Activated CD4-positive, alpha-beta T cell treated with anti-CD3 and anti-CD28 coated beads, Interleukin-2, amount 10 ng/mL, durations not matched to agents 7 days and 5 days (primary cell): ENCODE data around the gene FKBP10. TPM values are rescaled to one million over a fixed set of nuclear protein-coding genes. Genes with fewer than 3 reads are reported as not detected.
"Not testable (repeated sequence)": the region's sequence is repeated elsewhere in the genome, so short reads cannot be mapped to it uniquely, and the experiment has no call there.

Experiments used
- CTCF ChIA-PET: fragments of 350-600 bp; sonication (Branson Sonifier 250); formaldehyde crosslinking; loops from one replicate; lab custom pipeline; 2021; ENCODE audit warnings: antibody characterized with exemption; lab: Charles Lee
- POLR2A ChIA-PET: fragments of 350-600 bp; sonication (Branson Sonifier 250); formaldehyde crosslinking; loops from one replicate; lab custom pipeline; 2021; ENCODE audit warnings: antibody characterized with exemption; lab: Charles Lee
- DNase-seq: peaks from one replicate; pipeline ENCODE4 v3.0.0-alpha.2; 2020
- H3K27ac Mint-ChIP-seq: one replicate; pipeline ENCODE4 v1.8.0; 2021; ENCODE audit warnings: mild to moderate bottlenecking, moderate library complexity, mixed read lengths
- H3K27me3 Mint-ChIP-seq: one replicate; pipeline ENCODE4 v1.8.0; 2021; ENCODE audit warnings: mixed read lengths
- H3K36me3 Mint-ChIP-seq: one replicate; pipeline ENCODE4 v1.8.0; 2021; ENCODE audit warnings: low read depth, mixed read lengths
- H3K4me1 Mint-ChIP-seq: one replicate; pipeline ENCODE4 v1.8.0; 2021; ENCODE audit warnings: mixed read lengths
- H3K4me3 Mint-ChIP-seq: one replicate; pipeline ENCODE4 v1.8.0; 2021; ENCODE audit warnings: mild to moderate bottlenecking, moderate library complexity, mixed read lengths
- H3K9me3 Mint-ChIP-seq: one replicate; pipeline ENCODE4 v1.8.0; 2021; ENCODE audit warnings: mixed read lengths
- total RNA-seq, 2 experiments: library from RNA; stranded (reverse); gene quantifications; one replicate each; pipeline ENCODE4 v1.2.3, GENCODE V29; 2021

FKBP10 gene
- total RNA-seq, 2 experiments from 2014 or later: 0.44 TPM; not detected in 1

DNA sequence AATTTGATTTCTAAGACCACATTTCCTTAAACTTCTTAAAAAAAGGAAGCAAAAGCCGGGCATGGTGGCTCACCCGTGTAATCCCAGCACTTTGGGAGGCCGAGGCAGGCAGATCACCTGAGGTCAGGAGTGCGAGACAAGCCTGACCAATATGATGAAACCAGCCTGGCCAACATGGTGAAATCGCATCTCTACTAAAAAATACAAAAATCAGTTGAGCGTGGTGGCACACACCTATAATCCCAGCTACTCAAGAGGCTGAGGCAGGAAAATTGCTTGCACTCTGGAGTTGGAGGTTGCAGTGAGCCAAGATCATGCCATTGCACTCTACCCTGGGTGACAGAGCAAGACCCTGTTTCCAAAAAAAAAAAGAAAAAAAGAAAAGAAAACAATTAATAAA lies 28.0 kb downstream of the FKBP10 start:
- H3K27me3 Mint-ChIP-seq, H3K4me3 Mint-ChIP-seq, DNase-seq, POLR2A ChIA-PET, H3K36me3 Mint-ChIP-seq, H3K4me1 Mint-ChIP-seq, CTCF ChIA-PET, H3K27ac Mint-ChIP-seq, H3K9me3 Mint-ChIP-seq: not testable (repeated sequence)

DNA sequence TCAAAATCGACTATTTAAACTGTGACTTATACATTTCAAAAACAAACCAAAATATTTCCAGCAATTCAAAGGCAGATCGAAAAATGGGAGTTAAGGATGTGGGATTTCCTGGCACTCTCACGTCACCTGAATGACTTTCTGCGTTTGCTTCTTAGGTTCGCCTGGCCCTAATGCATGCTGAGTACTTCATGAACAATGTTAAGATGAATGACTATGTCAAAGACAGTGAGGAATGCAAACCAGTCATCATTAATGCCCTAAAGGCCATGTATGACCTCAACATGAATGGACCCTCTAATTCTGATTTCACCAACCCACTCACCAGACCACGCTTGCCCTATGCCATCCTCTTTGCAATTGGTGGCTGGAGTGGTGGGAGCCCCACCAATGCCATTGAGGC lies 32.2 kb downstream of the FKBP10 start:
- ChIA-PET CTCF (no interaction called here), POLR2A (no interaction called here)
- no peak for DNase-seq
- H3K27me3 Mint-ChIP-seq: no peaks in the 10 kb centered on the region
- no peaks in the 10 kb centered on the region for H3K9me3 Mint-ChIP-seq
- no peak overlapping the region for H3K27ac Mint-ChIP-seq
- peaks cover under 1% of the 10 kb centered on the region for H3K4me1 Mint-ChIP-seq
- no peak overlapping the region for H3K4me3 Mint-ChIP-seq
- H3K36me3 Mint-ChIP-seq: no peaks in the 10 kb centered on the region

DNA sequence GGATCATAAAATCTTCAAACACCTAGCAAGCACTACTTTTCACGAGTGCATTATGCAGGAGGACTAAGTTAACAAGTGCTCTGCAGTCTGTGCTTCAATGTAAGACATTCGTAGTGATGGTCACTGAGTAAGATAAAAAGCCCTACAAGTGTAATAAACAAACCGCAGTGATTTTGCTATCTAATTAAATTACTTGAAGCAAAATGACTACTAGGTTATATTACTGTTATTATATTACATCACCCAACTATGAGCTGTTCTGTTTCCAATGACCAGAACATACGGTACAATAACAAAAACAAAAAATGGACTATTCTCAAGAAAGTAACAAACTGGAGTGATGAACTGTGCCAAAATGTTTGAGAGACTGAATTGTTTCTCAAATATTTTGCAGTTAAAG lies 36.0 kb downstream of the FKBP10 start:
- H3K9me3 Mint-ChIP-seq: no peaks in the 10 kb centered on the region
- no peak for DNase-seq
- ChIA-PET POLR2A (no interaction called here), CTCF (interaction anchor here (0.8 to 1.9 kb wide), 3 partner anchors 10 to 86 kb away, joined by 3 to 7 read pairs (median 3); no protein-coding TSS in a partner anchor)
- H3K36me3 Mint-ChIP-seq: peaks cover 10% of the 10 kb centered on the region
- no peak overlapping the region for H3K4me3 Mint-ChIP-seq
- H3K27ac Mint-ChIP-seq: no peak overlapping the region
- peaks cover 10% of the 10 kb centered on the region for H3K4me1 Mint-ChIP-seq
- no peaks in the 10 kb centered on the region for H3K27me3 Mint-ChIP-seq

DNA sequence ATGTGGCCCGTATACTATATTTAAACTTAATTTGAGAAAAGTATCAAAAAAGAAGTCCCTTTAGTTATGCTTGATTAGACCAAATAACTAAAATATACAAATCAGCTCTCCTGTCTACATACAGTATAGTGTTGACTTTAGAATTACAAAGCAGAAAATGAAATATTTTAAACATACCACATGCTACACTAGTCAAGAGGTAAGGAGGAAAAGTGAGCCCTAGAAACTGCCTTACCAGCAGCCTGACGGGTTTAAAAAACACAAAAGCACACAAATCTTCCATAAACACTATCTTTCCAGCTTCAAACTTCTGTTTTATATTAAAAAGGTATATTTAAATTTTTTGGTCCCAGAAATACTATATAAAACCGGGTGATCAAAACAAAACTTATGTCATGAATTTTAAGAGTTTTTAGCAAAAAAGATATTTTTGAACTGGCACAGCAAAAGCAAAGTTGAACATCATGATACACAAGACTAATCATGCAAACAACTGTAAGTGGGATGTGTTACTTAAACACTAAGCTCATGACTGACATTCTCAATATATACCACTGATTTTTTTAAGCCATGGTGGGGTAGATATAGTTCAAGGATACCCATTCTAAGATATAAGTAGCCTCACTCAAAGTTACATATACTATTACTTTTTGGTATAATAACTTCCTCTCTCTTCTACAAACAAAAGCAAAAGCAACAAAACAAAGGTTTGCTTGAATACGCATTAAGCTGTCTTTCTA lies 36.6 kb downstream of the FKBP10 start:
- no peak overlapping the region for H3K4me3 Mint-ChIP-seq
- H3K9me3 Mint-ChIP-seq: no peaks in the 10 kb centered on the region
- H3K36me3 Mint-ChIP-seq: peaks cover 14% of the 10 kb centered on the region
- H3K4me1 Mint-ChIP-seq: peaks cover 10% of the 10 kb centered on the region
- H3K27me3 Mint-ChIP-seq: no peaks in the 10 kb centered on the region
- DNase-seq: no peak
- no peak overlapping the region for H3K27ac Mint-ChIP-seq
- POLR2A ChIA-PET: no interaction called here
- CTCF ChIA-PET: interaction anchor here (0.7 to 1.9 kb wide), 3 partner anchors 10 to 18 kb away, joined by 3 to 7 read pairs (median 3); no protein-coding TSS in a partner anchor

DNA sequence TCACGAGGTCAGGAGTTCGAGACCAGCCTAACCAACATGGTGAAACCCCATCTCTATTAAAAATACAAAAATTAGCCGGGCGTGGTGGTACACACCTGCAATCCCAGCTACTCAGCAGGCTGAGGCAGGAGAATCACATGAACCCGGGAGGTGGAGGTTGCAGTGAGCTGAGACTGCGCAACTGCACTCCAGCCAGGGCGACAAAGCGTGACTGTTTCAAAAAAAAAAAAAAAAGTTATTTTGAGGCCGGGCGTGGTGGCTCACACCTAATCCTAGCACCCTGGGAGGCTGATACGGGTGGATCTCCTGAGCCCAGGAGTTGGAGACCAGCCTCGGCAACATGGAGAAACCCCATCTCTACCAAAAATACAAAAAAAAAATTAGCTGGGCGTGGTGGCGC lies 38.6 kb downstream of the FKBP10 start:
- POLR2A ChIA-PET, H3K9me3 Mint-ChIP-seq: not testable (repeated sequence)
- CTCF ChIA-PET: interaction anchor here (0.7 to 1.1 kb wide), 3 partner anchors 9 to 49 kb away, joined by 3 read pairs; no protein-coding TSS in a partner anchor

DNA sequence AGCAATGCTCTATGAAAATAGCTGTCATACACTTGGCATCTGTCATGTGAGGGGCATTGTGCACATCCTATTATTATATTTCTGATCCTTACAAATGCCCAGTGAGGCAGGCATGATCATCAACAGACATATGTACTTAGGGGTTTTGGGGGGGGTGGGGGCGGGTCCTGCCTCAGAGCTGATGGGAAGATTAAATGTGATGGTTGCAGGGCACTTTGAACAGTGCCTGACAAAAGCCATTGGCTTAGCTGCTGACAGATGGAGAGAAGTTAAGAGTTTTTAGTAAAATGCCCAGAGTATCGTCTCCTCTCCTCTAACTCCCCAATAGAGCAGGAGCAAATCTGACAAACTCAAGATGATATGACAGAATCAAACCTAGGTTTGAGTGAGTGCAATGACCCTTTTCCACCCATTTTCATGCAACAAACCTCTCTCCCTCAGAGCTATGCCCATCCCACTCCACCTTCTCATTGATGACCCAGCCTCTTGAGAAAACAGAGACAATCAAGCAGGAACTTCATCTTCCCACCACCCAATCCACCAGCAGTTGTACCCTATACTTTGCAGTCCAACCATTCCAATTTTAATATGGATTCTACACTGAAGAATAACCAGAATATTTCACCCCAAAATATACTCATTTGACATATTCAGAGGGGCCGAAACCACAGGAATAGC lies 47.6 kb downstream of the FKBP10 start:
- no peak for DNase-seq
- no peaks in the 10 kb centered on the region for H3K9me3 Mint-ChIP-seq
- ChIA-PET CTCF (interaction anchor here (2.0 kb wide), 1 partner anchor 11 kb away, joined by 7 read pairs; no protein-coding TSS in a partner anchor), POLR2A (no interaction called here)
- H3K36me3 Mint-ChIP-seq: no peaks in the 10 kb centered on the region
- peaks cover 10% of the 10 kb centered on the region for H3K4me1 Mint-ChIP-seq
- H3K27ac Mint-ChIP-seq: no peak overlapping the region
- no peaks in the 10 kb centered on the region for H3K27me3 Mint-ChIP-seq
- no peak overlapping the region for H3K4me3 Mint-ChIP-seq

More for the DNA sequence above, 38.6 kb downstream of the FKBP10 start:
- not testable (repeated sequence) for H3K27me3 Mint-ChIP-seq, H3K4me3 Mint-ChIP-seq, DNase-seq, H3K27ac Mint-ChIP-seq, H3K4me1 Mint-ChIP-seq
- peaks cover 20% of the 10 kb centered on the region for H3K36me3 Mint-ChIP-seq

DNA sequence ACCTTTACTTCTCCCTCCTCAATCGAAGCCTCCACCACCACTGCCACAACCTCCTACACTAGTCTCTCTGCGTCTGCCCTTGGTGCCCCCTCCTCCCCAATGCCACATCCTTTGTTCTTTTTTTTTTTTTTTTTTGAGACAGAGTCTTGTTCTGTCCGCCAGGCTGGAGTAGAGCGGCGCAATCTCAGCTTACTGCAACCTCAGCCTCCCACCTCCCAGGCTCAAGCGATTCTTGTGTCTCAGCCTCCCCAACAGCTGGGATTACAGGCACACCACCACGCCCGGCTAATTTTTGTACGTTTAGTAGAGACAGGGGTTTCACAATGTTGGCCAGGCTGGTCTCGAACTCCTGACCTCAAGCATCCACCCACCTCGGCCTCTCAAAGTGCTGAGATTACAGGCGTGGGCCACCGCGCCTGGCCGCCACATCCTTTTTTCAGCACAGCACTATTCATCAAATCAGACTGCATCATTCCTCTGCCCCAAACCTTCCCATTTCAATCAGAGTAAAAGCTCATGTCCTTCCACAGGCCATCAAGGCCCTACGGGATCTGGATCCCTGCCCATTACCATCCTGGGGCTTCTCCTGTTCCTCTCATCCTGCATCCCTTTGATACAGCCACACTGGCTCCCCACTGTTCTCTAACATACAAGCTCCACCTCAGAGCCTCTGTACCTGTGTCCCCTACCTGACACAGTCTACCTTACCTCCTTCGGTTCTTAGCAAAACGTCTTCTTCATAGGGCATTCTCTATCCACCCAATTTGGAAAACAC lies 50.5 kb downstream of the FKBP10 start:
- Mint-ChIP-seq H3K9me3 (no peaks in the 10 kb centered on the region), H3K4me3 (no peak overlapping the region), H3K27ac (no peak overlapping the region), H3K36me3 (peaks cover 13% of the 10 kb centered on the region), H3K27me3 (no peaks in the 10 kb centered on the region), H3K4me1 (peaks cover 22% of the 10 kb centered on the region)
- CTCF ChIA-PET: interaction anchor here (1.0 kb wide), 2 partner anchors 11 to 38 kb away, joined by 3 read pairs; no protein-coding TSS in a partner anchor
- POLR2A ChIA-PET: interaction anchor here (0.6 kb wide), 1 partner anchor 103 kb away, joined by 3 read pairs; no protein-coding TSS in a partner anchor
- peak; percentile 33 for DNase-seq

DNA sequence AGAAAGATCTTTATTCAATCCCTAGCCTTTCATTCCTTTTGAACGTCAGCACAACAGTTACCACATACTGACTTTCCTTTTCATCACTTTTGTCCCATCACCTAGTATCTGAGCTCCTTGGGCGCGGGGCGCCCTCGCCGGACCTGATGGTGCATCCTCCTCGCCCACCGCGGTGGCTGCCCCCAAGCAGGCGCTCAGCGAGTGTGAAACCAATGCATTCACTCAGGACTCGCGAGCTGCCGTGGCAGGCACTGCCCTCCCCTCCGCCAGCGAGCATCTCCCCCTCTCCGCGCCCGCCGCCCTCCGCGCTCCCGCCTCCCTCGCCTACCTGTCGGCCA lies 51.7 kb downstream of the FKBP10 start:
- POLR2A ChIA-PET: no interaction called here
- no peaks in the 10 kb centered on the region for H3K9me3 Mint-ChIP-seq
- H3K36me3 Mint-ChIP-seq: peaks cover 17% of the 10 kb centered on the region
- H3K4me3 Mint-ChIP-seq: no peak overlapping the region
- H3K27ac Mint-ChIP-seq: no peak overlapping the region
- no peaks in the 10 kb centered on the region for H3K27me3 Mint-ChIP-seq
- CTCF ChIA-PET: interaction anchor here (0.7 to 1.2 kb wide), 4 partner anchors 13 to 148 kb away, joined by 3 to 5 read pairs (median 3); partner anchors contain the start of gene ACLY
- DNase-seq: no peak
- peaks cover 33% of the 10 kb centered on the region for H3K4me1 Mint-ChIP-seq

DNA sequence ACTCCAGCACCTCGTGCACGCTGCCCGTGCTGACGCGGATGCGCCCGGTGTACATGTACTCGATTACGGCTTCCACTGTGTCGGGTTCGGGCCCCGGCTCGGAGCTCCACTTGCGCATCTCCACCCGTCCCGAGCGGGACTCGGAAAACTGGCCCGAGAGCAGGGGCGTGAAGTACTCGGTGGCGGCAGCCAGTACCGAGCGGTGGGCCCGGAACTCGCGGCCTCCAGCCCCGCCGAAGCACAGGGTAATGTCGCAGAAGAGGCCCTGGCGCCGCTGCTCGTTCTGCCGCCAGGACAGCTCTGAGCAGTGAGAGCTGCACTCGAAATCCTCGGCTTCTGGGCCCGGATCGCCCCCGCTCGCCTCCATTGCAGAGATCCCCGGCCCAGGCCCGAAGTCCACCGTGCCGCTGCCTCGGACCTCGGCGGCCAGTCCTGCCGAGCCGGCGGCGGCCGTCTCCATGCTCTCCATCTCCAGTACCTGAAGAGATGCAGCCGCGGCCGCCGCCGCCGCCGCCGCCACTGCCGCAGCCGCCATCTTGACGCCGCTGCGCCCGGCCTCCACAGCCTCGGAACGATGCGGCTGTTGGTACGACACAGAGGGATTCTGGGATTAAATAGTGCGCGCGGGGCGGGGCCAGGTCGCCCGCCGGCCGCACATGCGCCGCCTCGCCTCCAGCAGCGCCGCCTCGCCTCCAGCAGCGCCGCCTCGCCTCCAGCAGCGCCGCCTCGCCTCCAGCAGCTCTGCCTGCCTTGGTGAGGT lies 52.2 kb downstream of the FKBP10 start, which contains the start of gene KLHL11:
KLHL11 (minus strand) TSS at position 588 of the 760 bp plus-strand sequence; CDS start at position 535, 53 bp downstream.
- POLR2A ChIA-PET: no interaction called here
- H3K36me3 Mint-ChIP-seq: peaks cover 20% of the 10 kb centered on the region
- H3K4me1 Mint-ChIP-seq: peaks cover 32% of the 10 kb centered on the region
- H3K27me3 Mint-ChIP-seq: no peaks in the 10 kb centered on the region
- no peak within 1 kb of the TSS for H3K27ac Mint-ChIP-seq
- no peak within 1 kb of the TSS for H3K4me3 Mint-ChIP-seq
- CTCF ChIA-PET: interaction anchor here (0.6 to 1.2 kb wide), 7 partner anchors 13 to 149 kb away, joined by 3 to 5 read pairs (median 3); partner anchors contain the start of genes ACLY and ODAD4
- no peaks in the 10 kb centered on the region for H3K9me3 Mint-ChIP-seq
- DNase-seq: peak; percentile 89

DNA sequence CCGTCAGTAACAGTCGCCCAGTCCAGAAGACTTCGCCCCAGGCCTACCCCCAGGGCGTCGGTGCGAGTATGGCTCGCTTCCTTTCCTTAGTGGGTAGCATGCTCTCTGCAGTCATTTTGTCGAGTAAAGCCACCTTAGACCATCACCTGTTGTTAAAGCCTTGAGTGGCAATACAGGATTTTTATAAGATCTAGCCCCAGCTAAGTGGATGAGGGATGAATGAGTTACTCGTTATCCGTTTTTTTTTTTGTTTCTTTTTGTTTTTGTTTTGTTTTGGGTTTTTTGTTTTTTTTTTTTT lies 52.7 kb downstream of the FKBP10 start:
- Mint-ChIP-seq H3K27ac (no peak overlapping the region), H3K27me3 (no peaks in the 10 kb centered on the region), H3K4me1 (peaks cover 33% of the 10 kb centered on the region), H3K9me3 (no peaks in the 10 kb centered on the region), H3K4me3 (no peak overlapping the region), H3K36me3 (peaks cover 21% of the 10 kb centered on the region)
- CTCF ChIA-PET: interaction anchor here (0.6 to 1.2 kb wide), 5 partner anchors 53 to 142 kb away, joined by 3 to 5 read pairs (median 3); partner anchors contain the start of genes ACLY and ODAD4
- no peak for DNase-seq
- POLR2A ChIA-PET: no interaction called here

DNA sequence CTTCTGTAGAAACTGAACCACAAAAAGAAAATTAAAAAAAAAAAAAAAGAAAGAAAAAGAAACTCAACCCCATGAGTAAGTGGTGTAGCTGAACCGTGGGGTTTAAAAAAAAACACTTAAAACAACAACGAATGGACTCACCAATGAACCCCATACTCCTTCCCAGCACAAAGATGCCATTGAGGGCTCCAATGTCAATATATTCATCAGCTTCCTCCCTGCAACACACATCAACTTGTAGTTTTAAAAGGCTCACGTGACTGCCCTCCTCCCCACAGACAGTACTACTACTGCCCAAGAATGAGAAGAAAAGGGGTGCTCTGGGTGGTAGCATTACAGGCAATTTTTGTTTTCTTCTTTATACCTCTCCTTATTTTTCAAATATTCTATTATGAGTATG lies 55.8 kb downstream of the FKBP10 start:
- Mint-ChIP-seq H3K4me1 (peaks cover 29% of the 10 kb centered on the region), H3K9me3 (no peaks in the 10 kb centered on the region), H3K27me3 (no peaks in the 10 kb centered on the region), H3K27ac (peak overlapping the region; percentile 5), H3K36me3 (peaks cover 49% of the 10 kb centered on the region), H3K4me3 (no peak overlapping the region)
- no peak for DNase-seq
- ChIA-PET POLR2A (interaction anchor here (0.7 kb wide), 1 partner anchor 1084 kb away, joined by 3 read pairs; no protein-coding TSS in a partner anchor), CTCF (interaction anchor here (0.7 to 1.2 kb wide), 2 partner anchors 10 to 282 kb away, joined by 3 to 4 read pairs; no protein-coding TSS in a partner anchor)

DNA sequence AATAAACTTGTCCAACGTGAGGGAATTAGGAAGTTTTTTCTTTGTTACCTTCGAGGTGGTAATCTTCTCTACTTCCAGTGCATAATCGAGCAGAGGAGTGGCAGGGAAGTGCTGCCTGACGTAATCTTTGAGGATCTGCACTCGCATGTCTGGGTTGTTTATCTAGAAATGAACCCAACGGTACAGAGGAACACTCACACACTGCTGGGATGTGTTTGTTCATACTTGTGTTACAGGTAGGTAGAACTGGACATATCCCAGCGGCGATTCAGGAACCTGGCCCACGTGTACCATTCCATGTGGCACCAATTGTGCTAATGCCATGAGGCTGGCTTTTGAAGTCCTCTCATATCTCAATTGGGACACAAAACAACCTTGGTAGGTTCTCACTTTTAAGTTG lies 56.6 kb downstream of the FKBP10 start:
- CTCF ChIA-PET: interaction anchor here (1.2 kb wide), 1 partner anchor 40 kb away, joined by 3 read pairs; no protein-coding TSS in a partner anchor
- Mint-ChIP-seq H3K9me3 (no peaks in the 10 kb centered on the region), H3K36me3 (peaks cover 52% of the 10 kb centered on the region), H3K4me1 (peaks cover 29% of the 10 kb centered on the region), H3K27ac (peak overlapping the region; percentile 31), H3K4me3 (no peak overlapping the region), H3K27me3 (no peaks in the 10 kb centered on the region)
- POLR2A ChIA-PET: no interaction called here
- DNase-seq: no peak
